Panc1 (cell line): ENCODE measurements around the gene FAR2.

Experiments
- POLR2AphosphoS5 ChIP-seq: IDR thresholded peaks from 2 replicates; pipeline ENCODE4 v1.6.1; 2012; ENCODE audit warnings: mild to moderate bottlenecking, low read depth, low read length, moderate library complexity
- TF ChIP-seq, protein P1 (sequence below): fragments of 450-650 bp; IDR thresholded peaks from 2 replicates; pipeline ENCODE4 v1.5.1; 2017; ENCODE audit warnings: mild to moderate bottlenecking

DNA sequence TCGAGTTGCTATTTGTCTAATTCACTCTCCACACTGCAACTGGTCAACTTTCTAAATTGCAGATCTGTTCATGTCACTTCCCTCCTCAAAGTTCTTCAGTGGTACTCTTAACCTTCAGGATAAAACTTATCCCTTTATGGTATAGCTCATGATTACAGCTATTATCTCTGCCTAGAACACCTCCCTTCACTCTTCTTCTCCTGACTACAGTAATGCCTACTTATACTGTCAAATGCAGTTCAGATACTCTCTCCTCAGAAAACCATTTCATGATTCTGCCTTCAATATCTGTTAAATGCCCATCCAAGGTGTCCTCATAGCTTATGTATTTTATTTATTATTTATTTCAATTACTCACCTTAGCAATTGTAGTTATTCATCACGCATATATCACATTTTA, 85.5 kb downstream of the FAR2 start:
- no peak for TF ChIP-seq POLR2AphosphoS5
- TF ChIP-seq, protein P1, sequence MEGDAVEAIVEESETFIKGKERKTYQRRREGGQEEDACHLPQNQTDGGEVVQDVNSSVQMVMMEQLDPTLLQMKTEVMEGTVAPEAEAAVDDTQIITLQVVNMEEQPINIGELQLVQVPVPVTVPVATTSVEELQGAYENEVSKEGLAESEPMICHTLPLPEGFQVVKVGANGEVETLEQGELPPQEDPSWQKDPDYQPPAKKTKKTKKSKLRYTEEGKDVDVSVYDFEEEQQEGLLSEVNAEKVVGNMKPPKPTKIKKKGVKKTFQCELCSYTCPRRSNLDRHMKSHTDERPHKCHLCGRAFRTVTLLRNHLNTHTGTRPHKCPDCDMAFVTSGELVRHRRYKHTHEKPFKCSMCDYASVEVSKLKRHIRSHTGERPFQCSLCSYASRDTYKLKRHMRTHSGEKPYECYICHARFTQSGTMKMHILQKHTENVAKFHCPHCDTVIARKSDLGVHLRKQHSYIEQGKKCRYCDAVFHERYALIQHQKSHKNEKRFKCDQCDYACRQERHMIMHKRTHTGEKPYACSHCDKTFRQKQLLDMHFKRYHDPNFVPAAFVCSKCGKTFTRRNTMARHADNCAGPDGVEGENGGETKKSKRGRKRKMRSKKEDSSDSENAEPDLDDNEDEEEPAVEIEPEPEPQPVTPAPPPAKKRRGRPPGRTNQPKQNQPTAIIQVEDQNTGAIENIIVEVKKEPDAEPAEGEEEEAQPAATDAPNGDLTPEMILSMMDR = no peak
